ENCODE measurements around the gene SNX18.
A peak's percentile ranks its signal among the peaks of the same experiment; 100 is the strongest.

SNX18 gene, protein sequence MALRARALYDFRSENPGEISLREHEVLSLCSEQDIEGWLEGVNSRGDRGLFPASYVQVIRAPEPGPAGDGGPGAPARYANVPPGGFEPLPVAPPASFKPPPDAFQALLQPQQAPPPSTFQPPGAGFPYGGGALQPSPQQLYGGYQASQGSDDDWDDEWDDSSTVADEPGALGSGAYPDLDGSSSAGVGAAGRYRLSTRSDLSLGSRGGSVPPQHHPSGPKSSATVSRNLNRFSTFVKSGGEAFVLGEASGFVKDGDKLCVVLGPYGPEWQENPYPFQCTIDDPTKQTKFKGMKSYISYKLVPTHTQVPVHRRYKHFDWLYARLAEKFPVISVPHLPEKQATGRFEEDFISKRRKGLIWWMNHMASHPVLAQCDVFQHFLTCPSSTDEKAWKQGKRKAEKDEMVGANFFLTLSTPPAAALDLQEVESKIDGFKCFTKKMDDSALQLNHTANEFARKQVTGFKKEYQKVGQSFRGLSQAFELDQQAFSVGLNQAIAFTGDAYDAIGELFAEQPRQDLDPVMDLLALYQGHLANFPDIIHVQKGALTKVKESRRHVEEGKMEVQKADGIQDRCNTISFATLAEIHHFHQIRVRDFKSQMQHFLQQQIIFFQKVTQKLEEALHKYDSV

GRCh38 chr5:54517512-54518145 lies at the start of gene SNX18:
TSS of gene SNX18 (plus strand) at chr5:54517759. CDS start at chr5:54517953, 194 bp downstream.
- Histone ChIP-seq H3K4me1 (peaks cover 14% of the 10 kb centered on the region), H3K4me2 (ENCODE audit: low read length) (peak within 1 kb of the TSS; percentile 73)
- TF ChIP-seq, protein P1, sequence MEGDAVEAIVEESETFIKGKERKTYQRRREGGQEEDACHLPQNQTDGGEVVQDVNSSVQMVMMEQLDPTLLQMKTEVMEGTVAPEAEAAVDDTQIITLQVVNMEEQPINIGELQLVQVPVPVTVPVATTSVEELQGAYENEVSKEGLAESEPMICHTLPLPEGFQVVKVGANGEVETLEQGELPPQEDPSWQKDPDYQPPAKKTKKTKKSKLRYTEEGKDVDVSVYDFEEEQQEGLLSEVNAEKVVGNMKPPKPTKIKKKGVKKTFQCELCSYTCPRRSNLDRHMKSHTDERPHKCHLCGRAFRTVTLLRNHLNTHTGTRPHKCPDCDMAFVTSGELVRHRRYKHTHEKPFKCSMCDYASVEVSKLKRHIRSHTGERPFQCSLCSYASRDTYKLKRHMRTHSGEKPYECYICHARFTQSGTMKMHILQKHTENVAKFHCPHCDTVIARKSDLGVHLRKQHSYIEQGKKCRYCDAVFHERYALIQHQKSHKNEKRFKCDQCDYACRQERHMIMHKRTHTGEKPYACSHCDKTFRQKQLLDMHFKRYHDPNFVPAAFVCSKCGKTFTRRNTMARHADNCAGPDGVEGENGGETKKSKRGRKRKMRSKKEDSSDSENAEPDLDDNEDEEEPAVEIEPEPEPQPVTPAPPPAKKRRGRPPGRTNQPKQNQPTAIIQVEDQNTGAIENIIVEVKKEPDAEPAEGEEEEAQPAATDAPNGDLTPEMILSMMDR (IDR thresholded peaks at IDR 0.05) = peak; percentile 99

GRCh38 chr5:54469622-54470021 lies 47.9 kb upstream of the SNX18 start:
- H3K4me3 ChIP-seq (ENCODE audit: low read depth, low read length) = no peak overlapping the region
- no peaks in the 10 kb centered on the region for H3K36me3 ChIP-seq (ENCODE audit: control insufficient read depth, insufficient read depth, low read length)
- H3K27me3 ChIP-seq (ENCODE audit: control insufficient read depth, insufficient read depth, low read length) = no peaks in the 10 kb centered on the region
- TF ChIP-seq, protein P1 (IDR thresholded peaks at IDR 0.05) = no peak
- H2AFZ ChIP-seq = peak overlapping the region; percentile 54
- H3K9me3 ChIP-seq (ENCODE audit: control insufficient read depth, low read length) = no peaks in the 10 kb centered on the region
- H3K79me2 ChIP-seq = no peaks in the 10 kb centered on the region
- H3K4me1 ChIP-seq = no peaks in the 10 kb centered on the region
- H3K4me2 ChIP-seq (ENCODE audit: low read length) = no peak overlapping the region
- H3K27ac ChIP-seq = no peak overlapping the region
- H3K9ac ChIP-seq = no peak overlapping the region

More at GRCh38 chr5:54517512-54518145, at the start of gene SNX18:
- peak within 1 kb of the TSS; percentile 44 for H3K9ac ChIP-seq
- peaks cover 28% of the 10 kb centered on the region for H3K79me2 ChIP-seq
- no peaks in the 10 kb centered on the region for H3K9me3 ChIP-seq (ENCODE audit: control insufficient read depth, low read length)
- peak within 1 kb of the TSS; percentile 67 for H3K27ac ChIP-seq
- no peaks in the 10 kb centered on the region for H3K36me3 ChIP-seq (ENCODE audit: control insufficient read depth, insufficient read depth, low read length)
- H3K4me3 ChIP-seq (ENCODE audit: low read depth, low read length) = peak within 1 kb of the TSS; percentile 70
- no peaks in the 10 kb centered on the region for H3K27me3 ChIP-seq (ENCODE audit: control insufficient read depth, insufficient read depth, low read length)
- H2AFZ ChIP-seq = peak within 1 kb of the TSS; percentile 91

DNA sequence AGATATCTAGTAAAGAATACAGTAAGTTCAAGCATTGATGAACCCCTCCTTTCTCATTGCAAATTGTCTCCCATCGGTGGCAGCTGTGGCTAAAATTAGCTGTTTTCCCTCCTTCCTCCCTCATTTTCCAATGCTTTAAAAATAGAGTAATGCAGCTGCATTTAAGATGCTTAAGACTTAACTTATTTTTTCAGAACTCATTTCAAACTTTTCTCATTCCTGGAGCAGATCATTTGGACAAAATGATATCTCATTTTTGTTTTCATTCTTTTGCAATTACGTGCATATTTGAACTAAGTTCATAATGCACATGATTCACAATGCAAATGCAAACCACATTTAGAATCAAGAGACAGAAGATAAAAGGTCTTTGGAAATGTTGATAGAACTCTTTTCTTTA lies 47.4 kb upstream of the SNX18 start:
- H3K4me1 ChIP-seq = no peaks in the 10 kb centered on the region
- no peaks in the 10 kb centered on the region for H3K9me3 ChIP-seq (ENCODE audit: control insufficient read depth, low read length)
- H3K27ac ChIP-seq = no peak overlapping the region
- TF ChIP-seq, protein P1 (IDR thresholded peaks at IDR 0.05) = no peak
- H3K36me3 ChIP-seq (ENCODE audit: control insufficient read depth, insufficient read depth, low read length) = no peaks in the 10 kb centered on the region
- no peak overlapping the region for H2AFZ ChIP-seq
- H3K4me2 ChIP-seq (ENCODE audit: low read length) = no peak overlapping the region
- H3K79me2 ChIP-seq = no peaks in the 10 kb centered on the region
- no peaks in the 10 kb centered on the region for H3K27me3 ChIP-seq (ENCODE audit: control insufficient read depth, insufficient read depth, low read length)
- H3K4me3 ChIP-seq (ENCODE audit: low read depth, low read length) = no peak overlapping the region
- no peak overlapping the region for H3K9ac ChIP-seq

GRCh38 chr5:54470677-54471076 lies 46.9 kb upstream of the SNX18 start:
- Histone ChIP-seq H3K9ac (no peak overlapping the region), H3K4me1 (no peaks in the 10 kb centered on the region), H3K4me2 (ENCODE audit: low read length) (no peak overlapping the region), H3K9me3 (ENCODE audit: control insufficient read depth, low read length) (no peaks in the 10 kb centered on the region), H3K27me3 (ENCODE audit: control insufficient read depth, insufficient read depth, low read length) (no peaks in the 10 kb centered on the region), H3K79me2 (no peaks in the 10 kb centered on the region), H3K27ac (no peak overlapping the region), H3K4me3 (ENCODE audit: low read depth, low read length) (no peak overlapping the region), H2AFZ (no peak overlapping the region), H3K36me3 (ENCODE audit: control insufficient read depth, insufficient read depth, low read length) (no peaks in the 10 kb centered on the region)
- TF ChIP-seq, protein P1 (IDR thresholded peaks at IDR 0.05) = no peak
